Fibroblast of skin of back (primary cell): Measurements from ENCODE around the gene HOXB3.

ENCODE experiments used
- DNase-seq: peaks from one replicate; pipeline ENCODE4 v3.0.0-alpha.2; 2013

HOXB3 gene

DNA sequence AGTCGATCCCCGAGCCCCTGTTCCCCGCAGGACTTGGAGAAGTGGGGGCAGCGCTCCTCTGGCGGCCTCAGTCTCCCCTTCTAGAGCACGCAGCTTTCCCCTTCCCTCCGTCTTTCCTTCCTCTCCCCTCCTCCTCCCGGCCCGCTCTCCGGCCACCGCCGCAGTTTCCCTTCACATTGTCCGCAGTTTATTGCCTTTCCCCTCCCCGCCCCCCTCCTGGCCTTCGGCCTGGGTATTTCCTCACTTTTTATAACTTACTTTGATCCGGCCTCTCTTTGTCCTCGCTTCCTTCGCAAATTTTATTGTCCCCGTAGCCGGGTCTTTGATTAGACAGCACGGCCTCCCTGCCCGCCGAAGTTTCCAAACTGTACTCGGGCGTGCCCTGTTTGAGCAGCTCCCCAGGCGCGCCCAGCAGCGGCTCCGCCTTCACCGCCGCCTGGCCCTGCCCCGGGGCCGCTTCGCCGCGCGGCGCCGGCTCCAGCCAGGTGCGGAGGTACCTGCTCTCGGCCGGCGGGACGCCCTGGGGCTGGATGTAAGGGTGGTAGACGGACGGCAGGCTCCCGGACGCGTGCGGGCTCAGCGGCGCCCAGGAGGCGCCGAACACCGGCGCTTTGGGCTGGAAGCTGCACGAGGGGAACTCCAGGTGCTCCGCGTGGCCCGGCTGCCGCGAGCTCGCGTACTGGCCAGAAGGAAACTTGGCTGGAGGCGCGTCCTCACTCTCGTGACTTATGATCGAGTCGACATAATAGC is 35.6 kb upstream of the HOXB3 start:
- DNase-seq, result no peak

DNA sequence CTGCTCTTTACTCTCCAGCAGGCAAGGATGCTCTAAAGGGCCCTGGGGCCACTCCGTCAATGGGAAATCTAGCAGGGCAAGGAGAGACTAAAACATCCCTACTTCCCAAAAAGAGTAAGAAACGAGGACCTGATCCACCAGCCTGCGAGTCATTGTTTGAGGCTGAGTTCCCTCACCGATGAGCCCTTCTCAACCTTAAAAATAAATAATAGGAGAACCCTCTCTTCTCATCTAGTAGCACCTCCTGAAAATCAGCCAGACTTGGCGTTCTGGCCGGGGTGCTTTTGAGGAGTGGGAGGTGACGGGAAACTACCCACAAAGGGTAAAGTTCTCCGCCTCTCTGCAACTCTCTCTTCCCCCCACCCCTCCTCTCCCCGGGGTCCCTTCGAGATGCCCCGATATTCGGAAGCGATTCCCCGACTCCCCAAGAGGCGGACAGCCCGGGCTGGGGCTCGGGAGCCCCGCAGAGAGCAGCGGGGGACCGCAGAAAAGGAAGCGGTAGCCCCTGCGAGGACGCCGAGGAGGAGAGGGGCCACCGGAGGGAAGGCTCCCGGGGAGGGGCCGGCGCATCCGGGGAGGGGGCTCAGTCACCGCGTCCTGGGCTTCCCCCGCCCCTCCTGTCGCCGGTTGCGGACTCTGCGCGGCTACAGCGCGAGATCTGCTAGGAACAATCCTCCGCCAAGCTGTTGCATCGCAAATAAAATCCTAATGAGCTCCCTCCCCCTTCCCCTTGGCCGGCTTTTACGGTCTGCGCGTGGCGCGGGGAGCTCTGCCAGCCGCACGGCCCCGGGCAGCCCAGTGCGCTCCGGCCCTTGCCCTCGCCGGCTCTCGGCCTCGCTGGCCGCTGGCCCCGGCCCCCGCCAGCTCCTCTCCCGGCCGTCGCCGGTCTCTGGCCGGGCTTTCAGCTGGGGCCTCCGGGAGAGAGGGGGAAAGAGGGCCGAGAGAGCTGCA is 34.8 kb upstream of the HOXB3 start:
- DNase-seq, result no peak

- no peak for DNase-seq
Observed at GRCh38 chr17:48624118-48624517, 34.1 kb upstream of the HOXB3 start.

GRCh38 chr17:48623583-48623982 is 33.5 kb upstream of the HOXB3 start:
- no peak for DNase-seq

DNA sequence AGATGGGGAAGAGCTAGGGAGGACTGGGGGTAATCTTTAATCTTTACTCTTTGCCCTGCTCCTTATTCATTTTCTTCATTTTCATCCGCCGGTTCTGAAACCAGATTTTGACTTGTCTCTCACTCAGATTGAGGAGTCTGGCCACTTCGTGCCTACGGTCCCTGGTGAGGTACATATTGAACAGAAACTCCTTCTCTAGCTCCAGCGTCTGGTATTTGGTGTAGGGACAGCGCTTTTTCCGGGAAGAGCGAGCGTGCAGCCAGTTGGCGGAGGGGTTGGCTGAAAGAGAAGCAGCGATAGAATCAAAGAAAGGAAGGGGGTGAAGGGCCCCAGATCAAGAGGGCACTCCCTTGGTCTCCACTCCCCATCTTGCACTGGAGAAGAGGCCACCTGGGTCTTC is 32.8 kb upstream of the HOXB3 start:
- no peak for DNase-seq

DNA sequence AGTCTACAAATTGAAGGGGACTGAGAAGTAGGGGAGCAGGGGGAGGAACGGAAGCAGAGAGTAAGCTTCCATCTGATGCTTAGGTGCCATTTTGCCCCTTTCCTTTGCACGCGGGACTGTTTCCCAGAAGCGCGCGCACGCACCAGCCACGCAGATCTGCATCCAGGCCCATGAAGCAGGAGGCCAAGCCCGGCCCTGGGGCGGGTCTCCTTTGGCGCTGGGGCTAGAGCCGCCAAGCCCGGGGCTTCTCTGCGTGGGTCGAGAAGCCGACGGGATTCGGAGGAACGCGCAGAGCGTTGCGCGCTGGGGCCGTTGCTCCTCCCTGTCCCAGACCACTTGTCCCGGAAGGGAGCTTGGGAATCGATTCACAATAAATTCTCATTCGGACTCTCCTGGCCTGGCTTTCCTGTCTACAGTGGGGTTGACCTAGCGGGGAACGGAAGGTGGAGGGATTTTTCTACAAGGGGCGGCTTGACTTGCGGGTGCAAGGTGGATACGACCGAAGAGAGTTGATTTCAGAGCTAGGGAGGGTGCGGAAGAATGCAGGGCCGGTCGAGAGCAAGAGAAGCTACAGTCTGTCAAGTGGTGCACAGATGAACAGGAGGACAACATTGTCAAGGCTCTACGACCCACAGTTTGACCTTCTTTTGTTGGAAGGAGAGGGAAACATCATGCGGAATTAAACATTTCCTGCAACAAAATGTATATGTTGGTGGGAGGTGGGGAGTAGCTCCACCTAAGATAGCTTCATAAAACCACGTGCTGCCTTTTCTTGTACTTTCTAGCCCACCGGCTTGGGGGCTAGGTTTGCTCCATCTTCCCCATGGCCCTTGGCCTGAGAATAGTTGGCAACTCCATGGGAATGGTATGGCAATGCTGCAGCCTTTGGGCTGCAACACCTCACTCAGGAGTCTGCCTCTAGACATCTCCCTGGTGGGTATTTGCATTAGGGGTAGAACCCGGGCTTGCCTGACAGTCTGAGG is 31.7 kb upstream of the HOXB3 start:
- DNase-seq, result no peak

- no peak for DNase-seq
Observed at GRCh38 chr17:48620461-48621139, 30.6 kb upstream of the HOXB3 start.

DNA sequence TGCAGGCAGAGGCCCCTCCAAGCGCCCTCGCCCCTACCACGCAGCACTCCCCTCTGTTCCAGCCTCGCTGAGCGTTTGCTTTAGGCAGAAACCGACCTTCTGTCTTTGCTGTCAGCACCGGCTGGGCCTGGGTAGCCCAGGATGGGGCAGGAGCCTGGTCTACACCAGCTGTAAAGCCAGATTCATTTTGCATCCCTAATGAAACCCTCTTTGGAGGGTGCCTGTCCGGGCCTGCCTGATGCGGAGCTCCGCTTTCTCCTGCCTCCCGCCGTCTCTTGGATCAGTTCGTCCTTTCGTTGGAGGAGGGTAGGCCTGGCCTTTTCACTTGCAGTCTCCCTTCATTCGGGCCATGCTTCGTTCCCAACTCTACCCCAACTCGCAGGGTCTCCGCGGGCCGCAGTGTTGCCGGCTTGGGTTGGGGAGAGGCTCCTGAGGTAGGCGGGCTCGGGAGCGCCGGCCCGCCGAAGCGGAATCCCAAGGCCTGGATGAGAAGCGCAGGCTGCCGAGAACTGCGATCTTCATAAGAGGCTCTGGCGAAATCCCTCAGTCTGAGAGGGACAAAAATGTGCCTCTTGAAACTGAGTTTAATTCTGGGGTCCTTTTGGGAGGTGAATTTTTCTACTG is 29.9 kb upstream of the HOXB3 start:
- no peak for DNase-seq

GRCh38 chr17:48618256-48618896 is 28.3 kb upstream of the HOXB3 start:
- peak; percentile 66 for DNase-seq

DNA sequence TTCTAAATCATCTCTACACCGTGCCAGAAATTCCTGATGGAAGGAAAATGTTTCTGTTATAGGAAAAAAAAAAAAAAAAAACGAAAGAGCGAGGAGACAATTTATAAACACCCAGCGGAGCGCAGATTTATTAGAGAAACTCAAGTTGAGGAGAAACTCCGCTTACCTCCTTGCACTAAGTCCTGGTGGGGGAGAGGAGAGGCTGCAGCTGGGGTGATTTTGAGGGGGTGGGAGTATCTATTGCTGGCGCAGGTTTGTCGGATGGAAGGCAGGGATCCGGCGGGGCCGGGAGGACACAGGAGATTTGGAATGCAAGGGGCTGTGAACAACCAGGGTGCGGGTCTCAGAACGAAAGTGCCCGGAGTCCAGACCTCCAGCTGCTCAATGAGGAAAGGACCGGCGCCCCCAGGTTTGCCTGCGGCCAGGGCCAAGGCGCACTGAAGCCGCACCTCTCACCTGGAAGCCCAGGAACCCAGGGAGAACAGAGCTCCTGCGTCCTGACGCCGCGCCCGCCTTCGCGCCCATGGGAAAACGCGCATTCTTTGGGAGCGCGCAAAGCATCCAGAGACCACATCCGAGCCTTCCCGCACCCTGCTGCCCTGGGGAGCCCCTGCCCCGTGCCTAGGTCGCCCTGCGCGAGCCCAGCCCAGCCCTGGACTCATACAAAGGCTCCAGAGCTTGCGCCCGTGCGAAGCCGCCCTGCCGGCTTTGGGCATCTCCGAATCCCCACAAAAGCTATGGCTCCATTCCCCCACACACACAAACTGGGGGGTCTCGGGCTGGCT is 27.6 kb upstream of the HOXB3 start:
- DNase-seq, result no peak

DNA sequence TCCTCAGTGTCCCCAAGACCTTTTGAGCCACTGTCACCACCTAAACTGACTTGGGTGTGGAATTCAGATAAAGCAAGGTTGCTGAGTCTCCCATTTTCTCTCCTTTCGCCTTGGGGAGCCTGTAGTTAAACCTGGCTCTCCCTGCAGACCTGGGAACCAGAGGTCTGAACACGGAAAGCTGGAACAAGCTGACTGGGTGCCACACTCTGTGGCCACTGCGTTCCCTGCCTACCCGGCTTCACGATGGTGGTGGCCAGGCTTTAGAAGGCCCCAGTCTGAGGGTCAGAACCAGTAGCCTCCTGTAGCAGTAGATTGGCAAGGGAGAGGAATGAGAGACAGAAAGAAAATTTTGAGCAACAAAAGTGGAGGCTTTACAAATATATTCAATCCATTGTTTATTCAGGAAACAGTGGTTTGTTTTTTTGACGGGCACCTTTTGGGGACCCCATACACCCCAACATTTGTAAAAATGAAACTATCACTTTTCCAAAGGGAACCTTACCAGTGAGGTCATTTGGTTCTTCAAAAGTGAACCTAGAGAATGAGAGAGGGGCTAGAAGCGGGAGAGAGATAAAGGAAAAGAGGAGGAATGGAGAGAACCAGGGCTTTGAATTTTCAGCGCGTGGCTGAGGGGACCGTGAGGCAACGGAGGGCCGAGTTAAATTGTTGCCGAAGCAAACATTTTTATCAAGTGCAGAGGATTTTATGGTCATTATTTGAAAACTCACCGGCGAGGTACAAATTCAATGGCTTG is 26.9 kb upstream of the HOXB3 start:
- no peak for DNase-seq

- no peak for DNase-seq
Observed at GRCh38 chr17:48615963-48616716, 26.1 kb upstream of the HOXB3 start.

- DNase-seq, result no peak
Observed at GRCh38 chr17:48615047-48615962, 25.3 kb upstream of the HOXB3 start, which contains the start of gene HOXB8. HOXB8 (minus strand) TSS chr17:48615292; CDS start chr17:48614704, 588 bp downstream.

DNA sequence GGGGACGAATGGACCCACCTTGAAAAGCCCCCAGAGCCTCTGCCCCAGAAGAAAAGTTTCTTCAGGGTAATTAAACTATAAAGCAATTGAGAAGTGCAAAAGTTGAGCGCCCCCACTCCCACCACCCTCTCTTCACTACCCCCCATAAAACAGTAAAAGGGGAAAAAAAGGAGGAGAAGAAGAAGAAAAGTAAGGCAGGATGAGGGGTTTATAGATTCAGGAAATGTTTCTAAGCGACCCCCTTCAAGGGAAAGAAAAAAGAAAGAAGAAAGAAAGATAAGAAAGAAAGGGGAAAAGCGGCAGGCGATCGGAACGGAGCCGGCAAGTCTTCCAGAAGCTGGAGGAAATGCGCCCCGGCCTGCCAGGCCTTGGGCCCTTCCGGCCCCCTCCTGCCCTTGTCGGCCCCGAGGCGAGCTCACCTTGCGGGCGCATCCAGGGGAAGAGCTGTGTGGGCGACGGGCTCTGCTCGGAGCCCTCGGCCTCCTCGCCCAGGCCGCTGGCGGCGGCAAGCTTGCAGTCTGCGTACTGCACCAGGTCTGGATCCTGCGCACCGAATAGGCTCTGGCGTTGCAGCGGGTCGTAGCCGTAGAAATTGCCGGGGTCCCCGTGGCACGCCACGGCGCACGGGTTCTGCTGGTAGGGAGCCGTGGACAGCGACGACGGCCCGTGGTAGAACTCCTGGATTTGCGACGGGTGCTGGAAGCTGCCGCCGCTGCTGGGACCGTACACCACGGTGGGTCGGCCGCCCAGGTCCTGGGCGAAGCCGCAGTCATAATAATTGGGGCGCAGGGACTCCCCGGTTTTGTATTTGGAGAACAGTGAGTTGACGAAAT is 24.0 kb upstream of the HOXB3 start:
- DNase-seq, result no peak

- peak; percentile 25 for DNase-seq
Observed at GRCh38 chr17:48612854-48613691, 23.0 kb upstream of the HOXB3 start.
